HG03460 (cell line): ENCODE measurements around the gene AGXT.

ENCODE experiments used
- ATAC-seq: cut with Tn5 transposase; IDR thresholded peaks from one replicate; pipeline ENCODE4 v1.9.1; 2021; ENCODE audit not compliant: unreplicated experiment

The AGXT gene

DNA sequence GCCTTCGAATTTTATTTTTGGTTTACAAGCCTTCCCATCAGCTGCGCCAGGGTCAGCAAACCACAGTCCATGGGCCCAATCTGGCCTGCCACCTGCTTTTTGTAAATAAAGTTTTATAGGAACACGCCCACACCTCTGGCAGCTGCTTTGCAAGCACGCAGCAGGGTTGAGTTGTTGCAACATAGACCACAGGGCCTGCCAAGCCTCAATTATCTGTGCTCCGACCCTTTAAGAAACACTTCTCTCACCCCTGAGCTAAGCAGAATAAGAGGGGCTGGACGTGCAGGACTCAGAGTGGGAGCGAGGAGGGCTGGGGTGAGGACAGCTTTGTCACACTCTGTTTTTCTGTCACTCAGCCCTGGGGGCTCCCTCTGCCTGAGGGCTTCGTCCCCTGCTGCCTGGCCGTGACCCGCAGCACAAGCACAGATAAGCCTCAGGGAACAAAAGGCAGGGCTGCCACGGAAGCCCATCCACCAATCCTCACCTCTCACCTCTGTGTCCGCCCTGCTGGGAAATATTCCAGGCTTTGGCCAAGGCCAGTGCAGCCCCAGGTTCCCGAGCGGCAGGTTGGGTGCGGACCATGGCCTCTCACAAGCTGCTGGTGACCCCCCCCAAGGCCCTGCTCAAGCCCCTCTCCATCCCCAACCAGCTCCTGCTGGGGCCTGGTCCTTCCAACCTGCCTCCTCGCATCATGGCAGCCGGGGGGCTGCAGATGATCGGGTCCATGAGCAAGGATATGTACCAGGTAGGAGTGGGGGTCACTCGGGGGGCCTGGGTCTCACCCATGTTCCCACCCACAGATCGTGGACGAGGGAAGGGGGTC is at the start of gene AGXT:
Gene AGXT (plus strand): TSS at position 539 of the 823 bp plus-strand sequence. CDS start 42 bp downstream, at position 581.
- ATAC-seq = no peak

DNA sequence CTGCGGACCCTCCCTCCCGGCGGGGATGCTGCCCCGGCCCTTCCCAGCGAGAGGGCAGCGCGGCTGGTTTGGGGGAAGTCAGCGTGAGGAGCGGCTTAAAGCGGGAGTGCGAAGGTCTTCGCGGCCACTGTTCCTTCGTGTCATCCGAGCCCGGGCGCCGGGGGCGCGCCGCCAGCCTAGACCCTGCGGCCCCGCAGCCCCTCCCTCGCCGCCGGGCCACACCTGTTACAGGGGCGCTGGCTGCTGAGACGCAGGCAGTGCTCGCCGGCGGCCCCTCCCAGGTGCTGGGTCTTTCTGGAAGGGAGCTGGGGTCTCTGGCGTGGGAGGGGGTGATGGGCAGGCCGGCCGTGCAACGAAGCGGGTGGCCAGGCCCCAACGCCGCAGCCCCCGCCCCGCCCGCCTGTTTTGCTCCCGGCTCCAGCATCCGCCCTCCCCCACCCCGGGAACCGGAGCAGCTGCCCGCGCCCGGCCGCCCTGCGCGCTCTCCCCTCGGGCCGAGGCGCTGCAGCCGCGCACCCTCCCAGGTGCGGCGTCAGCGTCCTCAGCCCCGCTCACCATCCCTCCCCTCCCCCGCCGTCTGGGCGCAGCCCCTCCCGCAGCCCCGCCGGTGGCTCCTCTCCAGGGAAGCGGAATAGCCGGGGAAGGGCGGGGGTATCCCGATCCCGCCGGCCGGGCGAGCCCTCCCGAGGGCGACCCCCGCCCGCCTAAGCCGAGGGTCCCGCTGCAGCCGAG is 49.3 kb upstream of the AGXT start:
- ATAC-seq = no peak

DNA sequence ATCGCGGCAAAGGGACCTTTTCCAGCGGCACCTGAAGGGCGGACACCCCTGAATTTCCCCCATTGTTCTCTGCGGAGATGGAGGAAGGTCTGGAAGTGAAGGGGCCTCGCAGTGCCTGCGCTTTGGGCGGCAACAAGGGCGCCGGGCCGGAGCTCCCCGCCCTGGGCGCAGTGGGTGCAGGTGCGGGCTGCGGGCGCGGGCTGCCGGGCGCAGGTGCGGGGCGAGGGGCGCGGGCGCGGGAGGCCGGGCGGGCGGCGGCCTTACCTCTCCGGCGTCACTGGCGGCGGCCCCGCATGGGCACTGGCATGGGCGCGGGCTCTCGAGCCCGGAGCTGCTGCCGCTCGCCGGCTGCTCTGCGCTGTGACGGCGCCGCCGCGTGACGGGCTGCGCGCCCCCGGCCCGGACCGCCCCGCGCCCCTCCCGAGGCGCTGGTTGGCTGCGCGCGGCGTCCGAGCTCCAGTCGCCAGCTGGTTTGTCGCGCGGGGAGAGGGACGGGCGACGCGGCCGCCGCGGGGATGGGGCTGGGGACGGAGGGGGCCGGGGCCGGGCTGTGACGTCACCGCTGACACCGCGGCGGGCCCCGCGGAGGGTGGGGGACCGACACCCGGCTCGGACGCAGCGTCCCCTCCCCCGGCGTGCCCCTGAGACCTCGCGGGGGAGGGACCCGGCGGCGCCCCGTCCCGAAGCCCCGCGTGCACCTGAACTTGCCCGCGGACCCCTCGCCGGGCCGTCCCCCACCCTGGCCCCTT is 48.6 kb upstream of the AGXT start, which contains the start of gene KIF1A:
Gene KIF1A (minus strand): TSS at position 362 of the 749 bp plus-strand sequence. CDS start 22,467 bp downstream, outside the sequence.
- ATAC-seq = no peak

GRCh38 chr2:240820607-240821428 is 47.8 kb upstream of the AGXT start:
- ATAC-seq = no peak

DNA sequence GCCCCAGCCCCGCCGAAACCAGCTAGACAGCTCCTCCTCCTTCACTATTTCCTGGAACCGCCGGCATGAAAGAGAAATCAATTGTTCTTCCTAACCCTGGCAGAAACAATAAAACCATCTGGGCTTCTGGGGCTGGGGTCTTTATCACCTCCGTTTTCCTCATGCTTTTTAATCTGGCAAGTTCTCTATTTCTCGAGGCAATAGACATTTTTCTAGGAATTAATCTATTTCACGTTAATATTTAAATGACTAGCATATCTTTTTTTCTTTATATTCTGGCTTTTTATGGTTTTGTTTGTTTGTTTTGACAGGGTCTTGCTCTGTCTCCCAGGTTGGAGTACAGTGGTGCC is 47.2 kb upstream of the AGXT start:
- no peak for ATAC-seq

DNA sequence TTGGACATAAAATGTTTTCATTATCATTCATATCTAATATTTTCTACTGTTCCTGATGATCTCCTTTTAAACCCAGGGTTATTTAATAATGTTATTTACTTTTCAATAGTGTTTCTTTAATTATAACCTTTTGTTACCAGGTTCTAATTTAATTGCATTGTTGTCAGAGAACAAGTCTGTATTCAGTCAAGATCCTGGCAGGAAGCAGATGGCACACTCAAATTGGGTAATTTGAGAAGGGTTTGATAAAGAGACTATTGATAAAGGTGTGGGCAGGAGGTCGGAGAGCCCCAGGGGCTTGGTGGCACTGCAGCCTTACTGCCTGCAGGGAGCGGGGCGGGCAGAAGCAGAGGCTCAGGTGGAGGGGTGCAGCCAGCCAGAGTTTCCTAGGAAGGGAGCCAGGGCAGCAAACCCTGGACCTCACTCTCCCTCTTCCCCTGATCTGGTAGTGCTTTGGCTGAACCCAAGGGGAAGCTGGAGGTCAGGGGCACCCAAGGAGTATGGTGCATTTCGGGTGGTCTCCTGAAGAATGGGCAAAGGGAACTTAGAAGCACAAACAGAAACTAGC is 46.3 kb upstream of the AGXT start:
- no peak for ATAC-seq

- ATAC-seq = no peak
Observed at GRCh38 chr2:240823449-240824336, 44.9 kb upstream of the AGXT start.

DNA sequence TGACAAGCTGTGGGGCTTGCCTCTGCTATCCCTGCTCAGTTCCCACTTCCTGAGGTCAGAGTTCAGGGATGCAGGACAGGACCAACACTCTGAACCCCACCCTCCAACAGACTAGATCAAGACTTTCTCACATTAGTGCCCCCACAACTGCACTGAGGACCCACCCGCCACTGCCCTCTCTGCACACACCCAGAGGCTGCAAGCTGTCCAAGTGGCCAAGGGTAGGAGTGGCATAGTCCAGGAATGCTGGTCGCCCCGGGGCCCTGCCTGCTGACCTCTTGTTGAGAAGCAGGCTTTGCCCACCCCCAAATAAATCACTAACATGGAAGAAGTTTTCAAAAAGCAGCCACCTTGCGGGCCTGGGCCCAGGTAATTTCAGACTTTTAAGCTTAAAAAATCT is 43.1 kb upstream of the AGXT start:
- ATAC-seq = no peak

DNA sequence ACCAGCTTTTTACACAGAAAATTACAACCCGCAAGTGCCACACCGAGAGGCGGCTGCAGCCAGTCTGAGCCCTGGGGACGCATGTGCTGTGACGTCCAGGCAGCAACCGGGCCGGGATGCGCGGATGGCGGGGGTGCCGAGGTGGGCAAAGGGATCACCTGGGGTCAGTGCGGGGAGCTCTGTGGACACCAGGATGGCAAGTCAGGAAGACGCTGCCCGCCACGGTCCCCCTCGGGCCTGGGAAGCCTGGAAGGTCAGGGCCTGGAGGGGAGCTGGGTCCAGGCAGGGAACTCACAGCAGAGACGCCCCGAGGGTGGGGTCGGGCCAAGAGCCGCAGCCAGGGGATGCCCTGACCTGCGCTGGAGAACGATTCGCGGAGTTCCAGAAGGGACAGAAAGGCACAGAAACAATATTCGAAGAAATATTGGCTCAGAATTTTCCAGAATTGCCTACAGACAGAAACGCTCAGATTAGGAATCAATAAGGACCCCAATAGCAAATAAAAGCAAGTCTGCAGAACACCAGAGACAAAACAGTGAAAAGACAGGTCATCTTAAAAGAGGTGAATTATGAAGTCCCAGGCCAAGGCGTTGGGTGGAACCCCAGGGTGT is 36.9 kb upstream of the AGXT start:
- no peak for ATAC-seq

- no peak for ATAC-seq
Observed at GRCh38 chr2:240832205-240832727, 36.4 kb upstream of the AGXT start.

DNA sequence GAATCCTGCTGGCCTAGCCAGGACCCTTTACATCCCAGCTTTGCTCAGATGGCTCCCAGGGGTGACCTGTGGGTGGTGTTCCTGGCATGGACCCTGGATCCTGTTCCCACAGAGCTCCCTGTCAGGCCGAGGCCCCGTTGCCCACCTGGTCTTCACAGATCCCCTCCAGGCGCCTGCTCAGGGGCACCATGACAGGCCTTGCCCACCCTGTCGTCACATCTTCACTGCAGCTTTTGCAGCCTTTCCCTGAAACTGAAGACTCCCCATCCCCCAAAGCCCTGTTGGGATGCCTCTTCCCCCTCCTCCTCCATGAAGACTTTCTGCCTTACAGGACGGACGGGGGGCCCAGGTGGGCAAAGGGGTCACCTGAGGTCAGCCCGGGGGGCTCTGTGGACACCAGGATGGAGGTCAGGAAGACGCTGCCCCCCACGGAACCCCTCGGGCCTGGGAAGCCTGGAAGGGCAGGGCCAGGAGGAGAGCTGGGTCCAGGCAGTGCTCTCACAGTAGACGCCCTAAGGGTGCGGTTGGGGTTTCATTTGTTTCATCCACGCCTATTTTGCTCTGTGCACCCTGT is 35.6 kb upstream of the AGXT start:
- ATAC-seq = no peak

DNA sequence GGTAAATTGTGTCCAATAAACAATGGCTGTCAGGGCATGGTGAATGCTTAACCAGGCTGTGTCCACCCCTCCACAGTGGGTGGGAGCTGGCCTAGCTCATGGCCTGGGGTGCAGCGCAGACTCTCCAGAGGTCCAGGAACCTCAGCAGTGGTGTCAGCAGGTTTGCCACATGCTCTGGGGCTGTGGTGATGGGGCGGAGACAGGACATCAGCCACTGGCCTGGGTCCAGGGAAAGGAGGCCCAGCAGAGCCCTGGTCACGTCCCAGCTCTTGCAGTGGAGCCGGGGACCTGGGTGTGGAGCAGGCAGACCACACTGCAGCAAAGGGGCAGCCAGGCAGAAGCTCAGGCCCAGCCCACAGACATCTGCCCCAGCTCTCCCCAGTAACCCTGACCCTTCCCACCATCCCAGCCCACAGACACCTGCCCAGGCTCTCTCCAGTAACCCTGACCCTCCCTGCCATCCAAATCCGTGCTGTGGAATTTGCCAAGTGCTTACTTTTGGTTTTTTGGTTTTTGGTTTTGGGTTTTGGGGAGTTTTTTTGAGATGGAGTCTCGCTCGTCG is 34.8 kb upstream of the AGXT start:
- ATAC-seq = no peak

DNA sequence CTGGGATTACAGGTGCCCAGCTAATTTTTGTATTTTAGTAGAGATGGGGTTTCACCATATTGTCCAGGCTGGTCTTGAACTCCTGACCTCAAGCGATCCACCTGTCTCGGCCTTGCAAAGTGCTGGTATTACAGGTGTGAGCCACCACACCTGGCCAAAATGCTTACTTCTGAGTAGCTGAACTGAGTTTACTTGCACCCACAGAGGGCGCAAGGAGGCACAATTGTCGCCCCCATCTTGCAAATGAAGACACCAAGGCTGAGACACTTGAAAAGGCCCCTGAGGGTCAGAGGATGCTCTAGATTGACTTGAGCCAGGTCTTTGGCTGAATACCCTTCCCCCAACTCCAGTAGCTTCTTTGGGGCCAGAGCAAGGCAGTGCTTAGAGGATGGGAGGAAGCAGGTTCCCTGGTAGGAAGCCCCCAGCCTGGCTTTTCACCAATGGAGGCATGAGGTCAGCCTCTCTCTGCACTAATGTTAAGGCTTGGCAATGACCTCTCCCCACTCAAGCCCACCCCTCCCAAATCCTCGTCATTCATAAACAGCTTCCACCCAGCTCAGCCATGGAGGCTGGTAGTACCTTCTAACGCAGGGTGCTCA is 34.1 kb upstream of the AGXT start:
- no peak for ATAC-seq

- ATAC-seq = no peak
Observed at GRCh38 chr2:240835528-240835927, 33.1 kb upstream of the AGXT start.

DNA sequence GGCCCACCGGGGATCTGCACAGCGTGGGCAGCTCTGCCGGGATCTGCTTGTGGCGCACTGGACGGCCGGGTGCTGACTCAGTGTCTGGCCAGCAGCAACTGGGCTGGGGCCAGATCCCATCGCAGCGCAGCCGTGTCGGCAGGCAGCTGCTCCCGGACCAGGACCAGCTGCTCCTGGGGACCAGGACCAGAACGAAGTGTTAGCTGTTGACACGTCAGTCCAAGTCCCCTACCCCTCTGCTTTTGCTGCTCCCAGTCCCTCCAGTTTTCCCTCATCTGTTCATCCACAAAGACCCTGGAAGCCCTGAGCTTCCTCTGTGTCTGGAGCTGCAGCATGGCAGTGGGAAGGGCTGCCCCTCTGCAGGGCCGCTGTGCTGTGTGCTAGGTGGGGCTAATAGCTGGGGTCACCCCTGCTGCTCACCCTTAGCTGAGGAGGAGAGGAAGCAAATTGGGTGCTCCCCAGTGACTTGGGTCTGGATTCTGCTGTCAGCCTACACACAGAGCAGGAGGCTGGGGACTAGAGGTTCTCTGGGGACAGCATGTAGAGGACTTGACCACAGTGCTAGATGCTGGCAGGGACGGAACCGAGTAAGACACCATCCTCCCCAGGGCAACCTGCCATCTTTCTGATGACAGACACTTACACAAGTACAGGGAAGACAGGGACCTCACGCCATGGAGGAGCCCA is 31.7 kb upstream of the AGXT start:
- ATAC-seq = no peak

GRCh38 chr2:240837621-240838020 is 31.0 kb upstream of the AGXT start:
- no peak for ATAC-seq
